IMR-90 (cell line): ENCODE data around the gene PUM2. TPM values are rescaled to one million over a fixed set of nuclear protein-coding genes. Genes with fewer than 3 reads are reported as not detected.

ENCODE experiments used
- ATAC-seq: fragments of 200-7000 bp; cut with Tn5 transposase; 2 replicates; pipeline ENCODE4 v1.9.1; 2020; ENCODE audit warnings: low read depth, mild to moderate bottlenecking, moderate library complexity
- BruUV-seq: library from RNA; stranded (reverse); fragments of 400-500 nt; replicated peaks from 2 replicates; lab custom pipeline; 2021; lab: Mats Ljungman, UMichigan
- CTCF ChIA-PET: fragments of 300-600 bp; formaldehyde crosslinking; extraction: SDS; loops from one replicate; lab custom pipeline; 2021; ENCODE audit warnings: antibody characterized with exemption; lab: Yijun Ruan, JAX
- POLR2A ChIA-PET: fragments of 300-600 bp; sonication (Branson Sonifier 250); formaldehyde crosslinking; loops from one replicate; lab custom pipeline; 2022; ENCODE audit warnings: antibody characterized with exemption; ENCODE audit not compliant: unreplicated experiment; lab: Charles Lee
- DNase-seq: peaks from one replicate; pipeline ENCODE4 v3.0.0; 2013
- H2AFZ ChIP-seq: replicated peaks from 2 replicates; pipeline ENCODE3; 2013; ENCODE audit warnings: low read length, mild to moderate bottlenecking; ENCODE audit not compliant: poor library complexity
- H2AK5ac ChIP-seq: 2 replicates; pipeline ENCODE4 v1.6.1; 2013; ENCODE audit warnings: low read depth, low read length, inconsistent platforms
- H2AK9ac ChIP-seq: replicated peaks from 2 replicates; pipeline ENCODE3; 2013; ENCODE audit warnings: mild to moderate bottlenecking, low read depth, low read length, moderate library complexity; ENCODE audit not compliant: poor library complexity
- H2BK120ac ChIP-seq: 2 replicates; pipeline ENCODE4 v1.6.1; 2013; ENCODE audit warnings: low read depth, low read length, inconsistent platforms
- H2BK15ac ChIP-seq: 3 replicates; pipeline ENCODE4 v1.6.1; 2013; ENCODE audit warnings: low read depth, low read length, inconsistent platforms
- H2BK20ac ChIP-seq: 2 replicates; pipeline ENCODE4 v1.6.1; 2013; ENCODE audit warnings: low read depth, mild to moderate bottlenecking, inconsistent platforms, low read length, moderate library complexity
- H2BK5ac ChIP-seq: 2 replicates; pipeline ENCODE4 v1.6.1; 2013; ENCODE audit warnings: mild to moderate bottlenecking, low read depth, low read length, inconsistent platforms; ENCODE audit not compliant: poor library complexity, severe bottlenecking
- H3K14ac ChIP-seq: replicated peaks from 2 replicates; pipeline ENCODE4 v1.6.1; 2013; ENCODE audit warnings: low read depth, low read length, inconsistent platforms
- H3K18ac ChIP-seq: 2 replicates; pipeline ENCODE4 v1.6.1; 2013; ENCODE audit warnings: low read depth, low read length, control low read depth
- H3K23ac ChIP-seq: 2 replicates; pipeline ENCODE4 v1.6.1; 2013; ENCODE audit warnings: low read depth, low read length, inconsistent platforms
- H3K27ac ChIP-seq: 2 replicates; pipeline ENCODE4 v1.5.1; 2013; ENCODE audit warnings: mild to moderate bottlenecking, control low read depth, low read length; ENCODE audit not compliant: insufficient read depth
- H3K27me3 ChIP-seq: 2 replicates; pipeline ENCODE4 v1.6.1; 2013; ENCODE audit warnings: low read length; ENCODE audit not compliant: control insufficient read depth, insufficient read depth
- H3K36me3 ChIP-seq: 2 replicates; pipeline ENCODE4 v1.6.1; 2013; ENCODE audit warnings: low read length, mixed read lengths; ENCODE audit not compliant: control insufficient read depth, insufficient read depth
- H3K4ac ChIP-seq: 2 replicates; pipeline ENCODE4 v1.6.1; 2013; ENCODE audit warnings: low read depth, low read length, inconsistent platforms
- H3K4me1 ChIP-seq: 2 replicates; pipeline ENCODE4 v1.6.1; 2013; ENCODE audit warnings: low read length, mixed read lengths; ENCODE audit not compliant: control insufficient read depth, insufficient read depth
- H3K4me2 ChIP-seq: 2 replicates; pipeline ENCODE4 v1.6.1; 2013; ENCODE audit warnings: low read depth, mild to moderate bottlenecking, control low read depth, low read length, moderate library complexity
- H3K4me3 ChIP-seq: 2 replicates; pipeline ENCODE4 v1.5.1; 2013; ENCODE audit warnings: low read depth, mild to moderate bottlenecking, control low read depth, low read length, moderate library complexity; ENCODE audit not compliant: insufficient read depth
- H3K56ac ChIP-seq: 2 replicates; pipeline ENCODE4 v1.6.1; 2013; ENCODE audit warnings: low read length, inconsistent platforms; ENCODE audit not compliant: insufficient read depth; ENCODE audit errors: extremely low read depth
- H3K79me1 ChIP-seq, 2 experiments: 2 replicates each; pipeline ENCODE4 v1.6.1; 2013; ENCODE audit warnings: low read length in 2 of 2, inconsistent platforms in 1 of 2, low read depth in 1 of 2
- H3K9ac ChIP-seq: 2 replicates; pipeline ENCODE4 v1.6.1; 2013; ENCODE audit warnings: low read depth, low read length, control low read depth
- H3K9me1 ChIP-seq: 2 replicates; pipeline ENCODE4 v1.6.1; 2013; ENCODE audit warnings: low read length, inconsistent platforms; ENCODE audit not compliant: insufficient read depth
- H3K9me3 ChIP-seq: 2 replicates; pipeline ENCODE4 v1.6.1; 2013; ENCODE audit warnings: low read length; ENCODE audit not compliant: control insufficient read depth, insufficient read depth
- H4K20me1 ChIP-seq: 2 replicates; pipeline ENCODE4 v1.6.1; 2013; ENCODE audit warnings: low read length, inconsistent platforms; ENCODE audit not compliant: insufficient read depth
- H4K5ac ChIP-seq: 2 replicates; pipeline ENCODE4 v1.6.1; 2013; ENCODE audit warnings: mild to moderate bottlenecking, low read depth, low read length, control low read depth
- H4K8ac ChIP-seq, 2 experiments: 2 replicates each; pipeline ENCODE4 v1.6.1; 2013; ENCODE audit warnings: low read depth in 2 of 2, low read length in 2 of 2, control low read depth in 1 of 2, inconsistent platforms in 1 of 2
- H4K91ac ChIP-seq: 2 replicates; pipeline ENCODE4 v1.6.1; 2013; ENCODE audit warnings: low read depth, low read length, inconsistent platforms; ENCODE audit not compliant: insufficient read depth
- BHLHE40 ChIP-seq: fragments of 150-350 bp; IDR thresholded peaks from 2 replicates; pipeline ENCODE4 v1.6.1; 2016; ENCODE audit warnings: mild to moderate bottlenecking, low read depth, low read length
- CEBPB ChIP-seq: IDR thresholded peaks from 2 replicates; pipeline ENCODE4 v1.6.1; 2012; ENCODE audit warnings: low read depth, low read length, improper control_type of control experiment
- CHD1 ChIP-seq: IDR thresholded peaks from 2 replicates; pipeline ENCODE4 v1.6.1; 2012; ENCODE audit warnings: low read depth, low read length, improper control_type of control experiment
- FOS ChIP-seq: fragments of 150-350 bp; IDR thresholded peaks from 2 replicates; pipeline ENCODE4 v1.6.1; 2016; ENCODE audit warnings: low read depth, low read length
- MAZ ChIP-seq: IDR thresholded peaks from 2 replicates; pipeline ENCODE4 v1.6.1; 2012; ENCODE audit warnings: low read depth, mild to moderate bottlenecking, low read length, improper control_type of control experiment, moderate library complexity, borderline replicate concordance
- MXI1 ChIP-seq: IDR thresholded peaks from 2 replicates; pipeline ENCODE4 v1.6.1; 2012; ENCODE audit warnings: low read depth, mild to moderate bottlenecking, low read length, moderate library complexity, borderline replicate concordance
- NFE2L2 ChIP-seq: fragments of 150-350 bp; IDR thresholded peaks from 2 replicates; pipeline ENCODE4 v1.6.1; 2016; ENCODE audit warnings: low read depth, mild to moderate bottlenecking, low read length
- POLR2A ChIP-seq: IDR thresholded peaks from 2 replicates; pipeline ENCODE4 v1.6.1; 2012; ENCODE audit warnings: mild to moderate bottlenecking, low read depth, low read length
- RAD21 ChIP-seq: IDR thresholded peaks from 2 replicates; pipeline ENCODE4 v1.6.1; 2012; ENCODE audit warnings: low read length, improper control_type of control experiment
- RCOR1 ChIP-seq: IDR thresholded peaks from 2 replicates; pipeline ENCODE4 v1.6.1; 2012; ENCODE audit warnings: mild to moderate bottlenecking, low read length, improper control_type of control experiment; ENCODE audit not compliant: insufficient replicate concordance
- RFX5 ChIP-seq: IDR thresholded peaks from 2 replicates; pipeline ENCODE4 v1.8.0; 2012; ENCODE audit warnings: low read depth, mild to moderate bottlenecking, low read length, moderate library complexity
- SMC3 ChIP-seq: fragments of 150-350 bp; IDR thresholded peaks from 2 replicates; pipeline ENCODE4 v1.6.1; 2016; ENCODE audit warnings: low read depth, mild to moderate bottlenecking, antibody characterized with exemption, low read length, moderate library complexity
- WGBS, 2 experiments: methylation state at CpG; one replicate each; pipeline versions ENCODE4 v1.1.5 to v1.1.7; 2013; ENCODE audit warnings: missing lambda C conversion rate in 2 of 2; ENCODE audit not compliant: insufficient read length in 1 of 2; ENCODE audit errors: extremely low coverage in 2 of 2; 5-methylcytosine and 5-hydroxymethylcytosine counted together
- dilution Hi-C: fragments of 300-500 bp; cut with HindIII; formaldehyde crosslinking; loops from one replicate; pipeline ENCODE4 v1.14.3; 2018; ENCODE audit warnings: low sequenced_read_pairs; ENCODE audit not compliant: unreplicated experiment
- in situ Hi-C: fragments of 300-500 bp; cut with MboI; formaldehyde crosslinking; loops from 3 replicates; pipeline ENCODE4 v1.14.3; 2019; ENCODE audit warnings: low sequenced_read_pairs, inconsistent platforms, mixed read lengths
- intact Hi-C: fragments of 100-400 bp; cut with micrococcal nuclease; formaldehyde crosslinking; loops from 2 replicates; pipeline ENCODE4 v1.10.0; 2022
- polyA plus RNA-seq, 3 experiments: library from polyadenylated mRNA; depleted of rRNA; stranded (reverse); fragments of >200 nt; gene quantifications; 2 replicates each; pipeline ENCODE4 v1.2.3, GENCODE V29; 2012; ENCODE audit warnings: low replicate concordance in 1 of 3
- total RNA-seq: library from RNA; depleted of rRNA; stranded (reverse); fragments of >200 nt; gene quantifications from 2 replicates; pipeline ENCODE4 v1.2.3, GENCODE V29; 2012
- TF ChIP-seq, protein P1 (sequence below): fragments of 150-350 bp; IDR thresholded peaks from 2 replicates; pipeline ENCODE4 v1.6.1; 2017; ENCODE audit warnings: mild to moderate bottlenecking, antibody characterized with exemption, low read length, low read depth
- TF ChIP-seq, protein P2 (sequence below): fragments of 150-350 bp; IDR thresholded peaks from 2 replicates; pipeline ENCODE4 v1.6.1; 2016; ENCODE audit warnings: low read depth, mild to moderate bottlenecking, low read length, moderate library complexity, borderline replicate concordance
- TF ChIP-seq, protein P3 (sequence below): conservative IDR thresholded peaks from 2 replicates; pipeline ENCODE4 v1.5.1; 2012; ENCODE audit warnings: mild to moderate bottlenecking, low read depth, low read length, improper control_type of control experiment

PUM2 gene
- total and polyA plus RNA-seq, 2 of the 4 experiments (the other 2 are of a cell fraction) = 18.8 to 38.4 TPM

DNA sequence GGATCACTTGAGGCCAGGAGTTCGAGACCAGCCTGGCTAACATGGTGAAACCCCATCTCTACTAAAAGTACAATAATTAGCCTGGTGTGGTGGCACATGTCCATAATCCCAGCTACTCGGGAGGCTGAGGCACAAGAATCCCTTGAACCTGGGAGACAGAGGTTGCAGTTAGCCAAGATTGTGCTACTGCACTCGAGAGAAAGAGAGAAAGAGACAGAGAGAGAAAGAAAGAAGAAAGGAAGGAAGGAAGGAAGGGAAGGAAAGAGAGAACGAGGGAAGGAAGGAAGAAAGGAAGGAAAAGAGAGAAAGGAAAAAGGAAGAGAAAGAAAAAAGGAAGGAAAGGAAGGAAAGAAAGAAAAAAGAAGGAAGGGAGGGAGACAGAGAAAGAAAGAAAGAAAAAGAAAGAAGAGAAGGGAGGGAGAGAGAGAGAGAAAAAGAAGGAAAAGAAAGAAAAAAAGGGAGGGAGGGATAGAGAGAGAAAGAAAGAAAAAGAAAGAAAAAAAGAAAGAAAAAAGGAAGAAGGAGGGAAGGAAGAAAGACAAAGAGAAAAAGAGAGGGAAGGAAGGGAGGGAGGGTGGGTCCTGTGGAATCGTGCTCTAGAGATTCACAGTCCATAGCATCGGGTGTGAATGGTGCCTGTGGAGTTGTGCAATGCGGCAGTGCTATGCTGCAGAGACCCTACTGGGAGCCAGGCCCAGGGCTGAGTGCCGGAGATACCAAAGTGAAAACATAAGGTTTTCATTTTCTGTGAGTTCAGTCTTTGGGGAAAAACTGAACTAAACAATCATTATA is 121.1 kb downstream of the PUM2 start:
- ChIA-PET POLR2A (no interaction called here), CTCF (no interaction called here)
- intact Hi-C loops (no loop called here), dilution Hi-C loops (no loop called here), in situ Hi-C loops (no loop called here)
- H3K18ac ChIP-seq = no peak overlapping the region
- 84% methylated on average over 3 of the region's 8 CpGs; no CpG with 5 or more reads in 1 of the 2 experiments for whole genome bisulfite sequencing, 2 experiments
- H2AK9ac ChIP-seq = no peak overlapping the region
- 0 out of 2 replicates have a peak, but pooled peaks cover 2% of the 10 kb centered on the region for H3K9me3 ChIP-seq
- BruUV-seq = no TSS peak
- no peak overlapping the region for H2BK120ac ChIP-seq
- H2AFZ ChIP-seq = no peak overlapping the region
- no peaks in the 10 kb centered on the region for H3K36me3 ChIP-seq
- no peaks in the 10 kb centered on the region for H3K79me1 ChIP-seq
- H2BK20ac ChIP-seq = no peak overlapping the region
- H3K4me1 ChIP-seq = no peaks in the 10 kb centered on the region
- TF ChIP-seq, protein P1, sequence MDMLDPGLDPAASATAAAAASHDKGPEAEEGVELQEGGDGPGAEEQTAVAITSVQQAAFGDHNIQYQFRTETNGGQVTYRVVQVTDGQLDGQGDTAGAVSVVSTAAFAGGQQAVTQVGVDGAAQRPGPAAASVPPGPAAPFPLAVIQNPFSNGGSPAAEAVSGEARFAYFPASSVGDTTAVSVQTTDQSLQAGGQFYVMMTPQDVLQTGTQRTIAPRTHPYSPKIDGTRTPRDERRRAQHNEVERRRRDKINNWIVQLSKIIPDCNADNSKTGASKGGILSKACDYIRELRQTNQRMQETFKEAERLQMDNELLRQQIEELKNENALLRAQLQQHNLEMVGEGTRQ = no peak
- TF ChIP-seq CEBPB (no peak), RFX5 (no peak), RCOR1 (no peak), POLR2A (no peak), MAZ (no peak), BHLHE40 (no peak), RAD21 (no peak), MXI1 (no peak), SMC3 (no peak), FOS (no peak), CHD1 (no peak), NFE2L2 (no peak)
- TF ChIP-seq, protein P2, sequence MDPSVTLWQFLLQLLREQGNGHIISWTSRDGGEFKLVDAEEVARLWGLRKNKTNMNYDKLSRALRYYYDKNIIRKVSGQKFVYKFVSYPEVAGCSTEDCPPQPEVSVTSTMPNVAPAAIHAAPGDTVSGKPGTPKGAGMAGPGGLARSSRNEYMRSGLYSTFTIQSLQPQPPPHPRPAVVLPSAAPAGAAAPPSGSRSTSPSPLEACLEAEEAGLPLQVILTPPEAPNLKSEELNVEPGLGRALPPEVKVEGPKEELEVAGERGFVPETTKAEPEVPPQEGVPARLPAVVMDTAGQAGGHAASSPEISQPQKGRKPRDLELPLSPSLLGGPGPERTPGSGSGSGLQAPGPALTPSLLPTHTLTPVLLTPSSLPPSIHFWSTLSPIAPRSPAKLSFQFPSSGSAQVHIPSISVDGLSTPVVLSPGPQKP = no peak
- TF ChIP-seq, protein P3, sequence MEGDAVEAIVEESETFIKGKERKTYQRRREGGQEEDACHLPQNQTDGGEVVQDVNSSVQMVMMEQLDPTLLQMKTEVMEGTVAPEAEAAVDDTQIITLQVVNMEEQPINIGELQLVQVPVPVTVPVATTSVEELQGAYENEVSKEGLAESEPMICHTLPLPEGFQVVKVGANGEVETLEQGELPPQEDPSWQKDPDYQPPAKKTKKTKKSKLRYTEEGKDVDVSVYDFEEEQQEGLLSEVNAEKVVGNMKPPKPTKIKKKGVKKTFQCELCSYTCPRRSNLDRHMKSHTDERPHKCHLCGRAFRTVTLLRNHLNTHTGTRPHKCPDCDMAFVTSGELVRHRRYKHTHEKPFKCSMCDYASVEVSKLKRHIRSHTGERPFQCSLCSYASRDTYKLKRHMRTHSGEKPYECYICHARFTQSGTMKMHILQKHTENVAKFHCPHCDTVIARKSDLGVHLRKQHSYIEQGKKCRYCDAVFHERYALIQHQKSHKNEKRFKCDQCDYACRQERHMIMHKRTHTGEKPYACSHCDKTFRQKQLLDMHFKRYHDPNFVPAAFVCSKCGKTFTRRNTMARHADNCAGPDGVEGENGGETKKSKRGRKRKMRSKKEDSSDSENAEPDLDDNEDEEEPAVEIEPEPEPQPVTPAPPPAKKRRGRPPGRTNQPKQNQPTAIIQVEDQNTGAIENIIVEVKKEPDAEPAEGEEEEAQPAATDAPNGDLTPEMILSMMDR = no peak
- DNase-seq (no peak), ATAC-seq (no peak)
- H3K14ac ChIP-seq = no peak overlapping the region
- no peak overlapping the region for H3K9ac ChIP-seq
- H3K4ac ChIP-seq = no peak overlapping the region
- no peak overlapping the region for H4K5ac ChIP-seq
- H3K4me3 ChIP-seq = no peak overlapping the region
- H3K27me3 ChIP-seq = no peaks in the 10 kb centered on the region
- no peak overlapping the region for H2BK5ac ChIP-seq
- no peak overlapping the region for H2AK5ac ChIP-seq
- peaks cover 6% of the 10 kb centered on the region; the same call in 1 of the 2 replicates for H3K9me1 ChIP-seq
- H2BK15ac ChIP-seq = no peak overlapping the region
- H4K91ac ChIP-seq = no peak overlapping the region
- H4K8ac ChIP-seq = no peak overlapping the region
- H3K23ac ChIP-seq = no peak overlapping the region
- H3K56ac ChIP-seq = no peak overlapping the region
- no peak overlapping the region for H3K4me2 ChIP-seq
- no peaks in the 10 kb centered on the region for H4K20me1 ChIP-seq
- H3K27ac ChIP-seq = no peak overlapping the region
